Globus pallidus (tissue), 1 donor: ENCODE measurements around the gene UIMC1.

Experiments
- DNase-seq: peaks from one replicate; pipeline ENCODE4 v3.0.0-alpha.2; 2015; ENCODE audit warnings: low spot score

UIMC1 gene

GRCh38 chr5:176952531-176953193 lies 53.9 kb downstream of the UIMC1 start:
- DNase-seq: no peak

GRCh38 chr5:176948458-176948857 lies 58.1 kb downstream of the UIMC1 start:
- DNase-seq: peak; percentile 7

GRCh38 chr5:176947847-176948246 lies 58.7 kb downstream of the UIMC1 start:
- DNase-seq: no peak

- DNase-seq: no peak
These were observed 62.3 kb downstream of the UIMC1 start for GRCh38 chr5:176944268-176944667.

GRCh38 chr5:176943816-176944215 lies 62.8 kb downstream of the UIMC1 start:
- DNase-seq: no peak

GRCh38 chr5:176941951-176942350 lies 64.6 kb downstream of the UIMC1 start:
- no peak for DNase-seq

- no peak for DNase-seq
These were observed 68.1 kb downstream of the UIMC1 start for GRCh38 chr5:176938472-176938871.

GRCh38 chr5:176935017-176935416 lies 71.6 kb downstream of the UIMC1 start:
- DNase-seq: no peak

- DNase-seq: no peak
These were observed 72.2 kb downstream of the UIMC1 start for GRCh38 chr5:176934309-176934930.

GRCh38 chr5:176929654-176930053 lies 76.9 kb downstream of the UIMC1 start:
- DNase-seq: no peak

GRCh38 chr5:176927562-176927961 lies 79.0 kb downstream of the UIMC1 start:
- DNase-seq: no peak

- DNase-seq: no peak
These were observed 83.8 kb downstream of the UIMC1 start for GRCh38 chr5:176922817-176923216.

GRCh38 chr5:176921714-176922113 lies 84.9 kb downstream of the UIMC1 start:
- DNase-seq: no peak

- DNase-seq: no peak
These were observed 88.0 kb downstream of the UIMC1 start for GRCh38 chr5:176918613-176919012.

- DNase-seq: no peak
These were observed 90.2 kb downstream of the UIMC1 start for GRCh38 chr5:176916337-176916736.

GRCh38 chr5:176915906-176916305 lies 90.7 kb downstream of the UIMC1 start:
- DNase-seq: no peak

GRCh38 chr5:176912115-176912514 lies 94.5 kb downstream of the UIMC1 start:
- no peak for DNase-seq

GRCh38 chr5:176908675-176909368 lies 97.8 kb downstream of the UIMC1 start:
- no peak for DNase-seq

- no peak for DNase-seq
These were observed 99.8 kb downstream of the UIMC1 start for GRCh38 chr5:176906796-176907195.

GRCh38 chr5:176906126-176906525 lies 100.5 kb downstream of the UIMC1 start:
- DNase-seq: no peak

- DNase-seq: no peak
These were observed 102.3 kb downstream of the UIMC1 start for GRCh38 chr5:176904276-176904675.

GRCh38 chr5:176902911-176903664 lies 103.5 kb downstream of the UIMC1 start:
- no peak for DNase-seq
